Smooth muscle cell of bladder (primary cell): ENCODE data around the gene SUSD2. TPM values are rescaled to one million over a fixed set of nuclear protein-coding genes. Genes with fewer than 3 reads are reported as not detected.

Source experiments
- total RNA-seq: library from RNA; depleted of rRNA; stranded (reverse); fragments of >200 nt; gene quantifications from 2 replicates; pipeline ENCODE4 v1.2.3, GENCODE V29; 2014

SUSD2 gene
- 2.8 and 3.7 TPM in 2 replicates for total RNA-seq

GRCh38 chr22:24181088-24181995 is at the start of gene SUSD2:
Gene SUSD2, plus strand, starts transcription at chr22:24181487. Its CDS starts 33 bp downstream, at chr22:24181520.

Other genes with a start within 250 kb of the SUSD2 start
- 7.0 and 7.2 TPM in 2 replicates for gene GSTT2B, start 220.3 kb upstream of the SUSD2 start, total RNA-seq
- gene DDTL, start 214.6 kb upstream of the SUSD2 start, total RNA-seq, result 0.85 and 0.92 TPM in 2 replicates
- gene DDT, start 207.0 kb upstream of the SUSD2 start, total RNA-seq, result 88.7 and 111 TPM in 2 replicates
- 0.09 and 0.14 TPM in 2 replicates for gene GSTT2, start 201.4 kb upstream of the SUSD2 start, total RNA-seq
- gene GSTT4, start 176.0 kb upstream of the SUSD2 start, total RNA-seq, result not detected in 2 replicates
- gene CABIN1, start 170.2 kb upstream of the SUSD2 start, total RNA-seq, result 25.6 and 38.6 TPM in 2 replicates
- gene GGT5, start 63.6 kb downstream of the SUSD2 start, total RNA-seq, result 5.8 and 6.7 TPM in 2 replicates
- 24.3 and 35.4 TPM in 2 replicates for gene SPECC1L, start 89.3 kb downstream of the SUSD2 start, total RNA-seq
- 0.71 and 1.1 TPM in 2 replicates for gene ADORA2A, start 246.1 kb downstream of the SUSD2 start, total RNA-seq